GM12872 (cell line): ENCODE measurements around the gene RINT1.
A peak's percentile ranks its signal among the peaks of the same experiment; 100 is the strongest.

ENCODE experiments used
- CTCF ChIP-seq: IDR thresholded peaks from 3 replicates; pipeline ENCODE4 v1.5.1; 2011; ENCODE audit warnings: low read depth, mild to moderate bottlenecking, low read length, moderate library complexity; ENCODE audit not compliant: insufficient read depth

RINT1 gene

DNA sequence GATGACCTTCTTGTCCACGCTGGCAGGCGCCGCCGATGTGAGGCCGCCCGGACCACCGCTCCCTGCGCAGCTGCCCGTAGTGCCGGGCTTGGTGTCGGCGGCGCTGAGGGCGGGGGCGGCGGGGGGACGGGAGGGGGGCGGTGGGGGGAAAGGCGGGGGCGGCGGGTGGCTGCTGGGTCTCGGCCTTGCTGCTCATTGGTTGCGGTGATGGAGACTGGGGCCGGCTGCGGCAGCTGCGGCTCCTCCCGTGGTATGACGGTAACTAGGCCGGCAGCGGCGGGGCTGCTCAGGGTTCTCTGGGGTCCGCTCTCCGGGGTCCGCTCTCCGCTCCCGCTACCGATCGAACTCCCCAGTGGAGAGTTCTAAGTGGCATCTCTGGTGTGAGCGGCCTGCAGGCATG, 51.1 kb downstream of the RINT1 start:
- no peak for TF ChIP-seq CTCF

GRCh38 chr7:105584165-105584564, 52.2 kb downstream of the RINT1 start:
- no peak for TF ChIP-seq CTCF

GRCh38 chr7:105585850-105586500, 54.0 kb downstream of the RINT1 start:
- no peak for TF ChIP-seq CTCF

GRCh38 chr7:105587909-105588635, 56.1 kb downstream of the RINT1 start:
- TF ChIP-seq CTCF: no peak

DNA sequence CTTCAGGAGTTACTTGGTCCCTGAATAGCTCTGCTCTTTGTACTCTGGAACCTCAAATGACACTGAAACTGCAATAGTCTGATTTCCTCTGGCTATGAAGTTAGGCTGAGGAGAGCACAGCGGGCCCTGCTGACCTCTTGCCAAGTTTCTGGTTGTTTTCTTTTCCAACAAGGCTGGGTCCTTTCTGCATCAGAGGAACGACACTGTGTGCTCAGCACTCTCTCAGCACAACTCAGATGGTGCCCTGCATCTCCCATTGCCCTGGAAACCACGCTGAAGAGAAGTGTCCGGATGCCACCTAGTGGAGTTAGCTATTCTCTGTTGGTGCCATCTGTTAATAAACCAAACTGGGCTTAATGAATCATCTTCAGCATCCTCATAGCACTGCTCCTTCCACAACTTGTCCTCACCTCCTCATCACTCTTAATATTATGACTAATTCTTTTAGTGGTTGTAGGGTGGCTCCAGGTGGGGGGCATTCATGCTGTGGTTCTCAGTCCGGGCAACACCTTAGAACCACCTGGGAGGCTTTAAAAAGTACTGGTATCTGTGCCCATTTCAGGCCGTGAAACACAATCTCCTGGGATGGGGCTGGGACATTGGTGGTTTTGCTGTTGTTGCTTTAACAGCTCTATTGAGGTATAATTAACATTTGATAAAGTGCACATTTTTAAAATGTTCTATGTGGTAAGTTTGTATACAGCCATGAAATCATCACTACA, 57.5 kb downstream of the RINT1 start:
- TF ChIP-seq CTCF: peak; percentile 87

DNA sequence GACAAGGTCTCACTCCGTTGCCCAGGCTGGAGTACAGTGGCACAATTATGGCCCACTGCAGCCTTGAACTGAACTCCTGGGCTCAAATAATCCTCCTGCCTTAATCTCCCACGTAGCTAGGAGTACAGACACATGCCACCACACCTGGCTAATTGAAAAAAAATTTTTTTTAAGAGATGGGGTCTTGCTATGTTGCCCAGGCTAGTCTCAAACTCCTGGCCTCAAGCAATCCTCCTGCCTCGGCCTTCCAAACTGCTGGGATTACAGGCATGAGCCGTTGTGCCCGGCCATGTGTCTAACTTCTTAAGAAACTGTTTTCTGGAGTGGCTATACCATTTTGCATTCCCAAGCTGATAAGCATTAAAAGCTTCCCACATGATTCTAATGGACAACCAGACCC, 58.8 kb downstream of the RINT1 start:
- no peak for TF ChIP-seq CTCF

DNA sequence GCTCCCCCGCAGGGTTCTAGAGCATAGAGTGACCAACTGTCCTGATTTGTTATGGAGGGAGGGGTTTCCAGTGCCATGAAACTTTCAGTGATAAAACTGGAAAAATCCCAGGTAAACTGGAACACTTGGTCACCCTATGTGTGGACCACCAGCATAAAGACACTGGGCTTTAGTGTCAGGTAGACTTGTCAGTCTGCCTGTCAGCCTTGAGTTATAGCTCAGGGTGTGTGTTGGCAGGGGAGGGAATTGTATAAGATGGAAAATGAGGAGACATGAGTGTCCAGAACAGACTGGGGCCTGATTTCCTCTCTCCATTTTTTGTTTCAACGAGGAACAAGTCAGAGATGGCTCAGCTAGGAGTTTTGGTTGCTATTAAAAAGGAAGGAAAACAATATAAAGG, 59.5 kb downstream of the RINT1 start:
- no peak for TF ChIP-seq CTCF
